ENCODE measurements around the gene MLLT11.
"Not testable (repeated sequence)": the region's sequence is repeated elsewhere in the genome, so short reads cannot be mapped to it uniquely, and the experiment has no call there.

Gene MLLT11

GRCh38 chr1:151085953-151086559, 25.9 kb downstream of the MLLT11 start:
- H3K4me3 ChIP-seq (ENCODE audit: control insufficient read depth, low read depth, low read length), result no peak overlapping the region
- TF ChIP-seq CTCF (conservative IDR thresholded peaks at IDR 0.05; ENCODE audit: control insufficient read depth, insufficient read depth, low read depth, low read length), result no peak
- no peak for DNase-seq (ENCODE audit: low read depth)

- DNase-seq (ENCODE audit: low read depth), result peak; percentile 31
Measured at GRCh38 chr1:151097426-151097825, 37.2 kb downstream of the MLLT11 start.

GRCh38 chr1:151098126-151098525, 37.9 kb downstream of the MLLT11 start:
- no peak for DNase-seq (ENCODE audit: low read depth)
- no peak overlapping the region for H3K4me3 ChIP-seq (ENCODE audit: control insufficient read depth, low read depth, low read length)
- TF ChIP-seq CTCF (conservative IDR thresholded peaks at IDR 0.05; ENCODE audit: control insufficient read depth, insufficient read depth, low read depth, low read length), result no peak

More at GRCh38 chr1:151097426-151097825, 37.2 kb downstream of the MLLT11 start:
- H3K4me3 ChIP-seq (ENCODE audit: control insufficient read depth, low read depth, low read length), result not testable (repeated sequence)

GRCh38 chr1:151104630-151105029, 44.4 kb downstream of the MLLT11 start:
- DNase-seq (ENCODE audit: low read depth), result no peak
- H3K4me3 ChIP-seq (ENCODE audit: control insufficient read depth, low read depth, low read length), result no peak overlapping the region
- no peak for TF ChIP-seq CTCF (conservative IDR thresholded peaks at IDR 0.05; ENCODE audit: control insufficient read depth, insufficient read depth, low read depth, low read length)

- peak; percentile 69 for DNase-seq (ENCODE audit: low read depth)
- H3K4me3 ChIP-seq (ENCODE audit: control insufficient read depth, low read depth, low read length), result no peak overlapping the region
- TF ChIP-seq CTCF (conservative IDR thresholded peaks at IDR 0.05; ENCODE audit: control insufficient read depth, insufficient read depth, low read depth, low read length), result no peak
Measured at GRCh38 chr1:151106894-151107293, 46.7 kb downstream of the MLLT11 start.

GRCh38 chr1:151108331-151108730, 48.1 kb downstream of the MLLT11 start:
- DNase-seq (ENCODE audit: low read depth), result no peak
- TF ChIP-seq CTCF (conservative IDR thresholded peaks at IDR 0.05; ENCODE audit: control insufficient read depth, insufficient read depth, low read depth, low read length), result no peak
- no peak overlapping the region for H3K4me3 ChIP-seq (ENCODE audit: control insufficient read depth, low read depth, low read length)

- TF ChIP-seq CTCF (conservative IDR thresholded peaks at IDR 0.05; ENCODE audit: control insufficient read depth, insufficient read depth, low read depth, low read length), result no peak
- no peak overlapping the region for H3K4me3 ChIP-seq (ENCODE audit: control insufficient read depth, low read depth, low read length)
- DNase-seq (ENCODE audit: low read depth), result no peak
Measured at GRCh38 chr1:151113877-151114276, 53.7 kb downstream of the MLLT11 start.
